B cell (primary cell): ENCODE data around the gene ARHGEF7. TPM values are rescaled to one million over a fixed set of nuclear protein-coding genes. Genes with fewer than 3 reads are reported as not detected.

ENCODE experiments used
- ATAC-seq: fragments of 200-7000 bp; cut with Tn5 transposase; one replicate; pipeline ENCODE4 v1.10.0; 2021; ENCODE audit warnings: low read depth, mild to moderate bottlenecking, moderate number of reproducible peaks, moderate library complexity
- CTCF ChIA-PET: fragments of 350-600 bp; sonication (Branson Sonifier 250); formaldehyde crosslinking; loops from one replicate; lab custom pipeline; 2021; ENCODE audit warnings: antibody characterized with exemption, inconsistent platforms; lab: Charles Lee
- POLR2A ChIA-PET: fragments of 350-600 bp; sonication (Branson Sonifier 250); formaldehyde crosslinking; loops from one replicate; lab custom pipeline; 2021; ENCODE audit warnings: antibody characterized with exemption; lab: Charles Lee
- DNase-seq: peaks from one replicate; pipeline ENCODE4 v3.0.0; 2013
- H2AFZ ChIP-seq: 2 replicates; pipeline ENCODE4 v1.6.1; 2012; ENCODE audit warnings: mild to moderate bottlenecking, low read depth, low read length; ENCODE audit not compliant: insufficient read depth, poor library complexity, severe bottlenecking
- H3K27ac ChIP-seq, 2 donors: 1 replicate in 1 of 2; 2 replicates in 1 of 2; pipeline ENCODE4 v1.5.1; 2012 to 2013; ENCODE audit warnings: low read length in 2 of 2, mild to moderate bottlenecking in 2 of 2, moderate library complexity in 1 of 2
- H3K27me3 ChIP-seq, 4 experiments: fragments of 200-600 bp in 1 of 4; sonication (generic) in 1 of 4; replicated peaks in 1 of 4; 1 replicate in 2 of 4; 2 replicates in 2 of 4; pipeline versions ENCODE4 v1.6.1 to v1.7.0; 2013 to 2016; ENCODE audit warnings: low read length in 3 of 4, mild to moderate bottlenecking in 2 of 4, mixed read lengths in 1 of 4, moderate library complexity in 1 of 4; ENCODE audit not compliant: insufficient read depth in 4 of 4, control insufficient read depth in 3 of 4; ENCODE audit errors: control extremely low read depth in 1 of 4
- H3K36me3 ChIP-seq, 2 experiments: replicated peaks in 1 of 2; 1 replicate in 1 of 2; 2 replicates in 1 of 2; pipeline versions ENCODE4 v1.6.1 to v1.7.1; 2013; ENCODE audit warnings: low read length in 1 of 2; ENCODE audit not compliant: insufficient read depth in 2 of 2, control insufficient read depth in 1 of 2; ENCODE audit errors: control extremely low read depth in 1 of 2, extremely low read depth in 1 of 2
- H3K4me1 ChIP-seq, 2 donors: fragments of 200-600 bp in 1 of 2; sonication (generic) in 1 of 2; 1 replicate in 1 of 2; 2 replicates in 1 of 2; pipeline versions ENCODE4 v1.5.1 to v1.6.1; 2013 to 2017; ENCODE audit warnings: low read length in 2 of 2; ENCODE audit not compliant: control insufficient read depth in 2 of 2, insufficient read depth in 2 of 2
- H3K4me2 ChIP-seq: replicated peaks from 2 replicates; pipeline ENCODE3; 2012; ENCODE audit warnings: mild to moderate bottlenecking, low read depth, low read length; ENCODE audit not compliant: poor library complexity, severe bottlenecking
- H3K4me3 ChIP-seq, 5 experiments: fragments of 200-600 bp in 1 of 5; sonication (generic) in 1 of 5; 1 replicate in 3 of 5; 2 replicates in 2 of 5; pipeline versions ENCODE4 v1.5.1 to v1.7.0; 2011 to 2016; ENCODE audit warnings: low read length in 4 of 5, mild to moderate bottlenecking in 4 of 5, low read depth in 2 of 5, control low read depth in 1 of 5, moderate library complexity in 1 of 5; ENCODE audit not compliant: insufficient read depth in 1 of 5; ENCODE audit errors: control extremely low read depth in 1 of 5, extremely low read depth in 1 of 5
- H3K79me2 ChIP-seq: fragments of 200-600 bp; sonication (generic); one replicate; pipeline ENCODE4 v1.6.0; 2016; ENCODE audit warnings: low read length; ENCODE audit not compliant: control insufficient read depth, insufficient read depth
- H3K9ac ChIP-seq: fragments of 200-600 bp; sonication (generic); 2 replicates; pipeline ENCODE4 v1.6.1; 2017; ENCODE audit warnings: mild to moderate bottlenecking, low read length, moderate library complexity
- H3K9me3 ChIP-seq, 3 donors: one replicate each; pipeline versions ENCODE4 v1.6.1 to v1.7.1; 2013; ENCODE audit warnings: low read length in 2 of 3; ENCODE audit not compliant: control insufficient read depth in 2 of 3, insufficient read depth in 1 of 3; ENCODE audit errors: control extremely low read depth in 1 of 3
- H4K20me1 ChIP-seq: 2 replicates; pipeline ENCODE4 v1.6.0; 2012; ENCODE audit warnings: mild to moderate bottlenecking, low read length; ENCODE audit not compliant: insufficient read depth, control insufficient read depth, poor library complexity, severe bottlenecking
- H3K27ac Mint-ChIP-seq: one replicate; pipeline ENCODE4 v1.8.0; 2021; ENCODE audit warnings: mixed read lengths
- H3K27me3 Mint-ChIP-seq: one replicate; pipeline ENCODE4 v1.8.0; 2021; ENCODE audit warnings: mixed read lengths
- H3K4me1 Mint-ChIP-seq: one replicate; pipeline ENCODE4 v1.8.0; 2021; ENCODE audit warnings: mixed read lengths
- H3K4me3 Mint-ChIP-seq: one replicate; pipeline ENCODE4 v1.8.0; 2021; ENCODE audit warnings: mixed read lengths
- H3K9me3 Mint-ChIP-seq: one replicate; pipeline ENCODE4 v1.8.0; 2022; ENCODE audit warnings: mixed read lengths; ENCODE audit not compliant: insufficient read depth
- EZH2 ChIP-seq: IDR thresholded peaks from 2 replicates; pipeline ENCODE4 v1.6.1; 2012; ENCODE audit warnings: borderline replicate concordance, low read depth, mild to moderate bottlenecking, moderate library complexity, low read length; ENCODE audit not compliant: insufficient read depth, poor library complexity, severe bottlenecking
- WGBS: methylation state at CpG from one replicate; pipeline ENCODE4 v1.1.5; 2013; ENCODE audit warnings: missing lambda C conversion rate; ENCODE audit not compliant: insufficient coverage; 5-methylcytosine and 5-hydroxymethylcytosine counted together
- intact Hi-C: fragments of 100-400 bp; cut with micrococcal nuclease; formaldehyde crosslinking; loops from one replicate; pipeline ENCODE4 v1.10.0; 2022
- polyA plus RNA-seq: library from polyadenylated mRNA; depleted of rRNA; stranded (reverse); fragments of >200 nt; gene quantifications from 2 replicates; pipeline ENCODE4 v1.2.3, GENCODE V29; 2012
- total RNA-seq, 2 donors: library from RNA; stranded (reverse); fragments of 120-200 nt in 1 of 2; gene quantifications; 1 replicate in 1 of 2; 2 replicates in 1 of 2; pipeline versions ENCODE4 v1.2.3 to v1.2.4, GENCODE V29; 2013 to 2022
- TF ChIP-seq, protein P1 (sequence below): fragments of 200-600 bp; IDR thresholded peaks from one replicate; pipeline ENCODE4 v1.8.0; 2022; ENCODE audit warnings: antibody characterized with exemption, mild to moderate bottlenecking

The ARHGEF7 gene
- total and polyA plus RNA-seq, 2 donors (not counting 1 experiment from before 2014, with no cell fraction given) = 62.3 to 125 TPM

DNA sequence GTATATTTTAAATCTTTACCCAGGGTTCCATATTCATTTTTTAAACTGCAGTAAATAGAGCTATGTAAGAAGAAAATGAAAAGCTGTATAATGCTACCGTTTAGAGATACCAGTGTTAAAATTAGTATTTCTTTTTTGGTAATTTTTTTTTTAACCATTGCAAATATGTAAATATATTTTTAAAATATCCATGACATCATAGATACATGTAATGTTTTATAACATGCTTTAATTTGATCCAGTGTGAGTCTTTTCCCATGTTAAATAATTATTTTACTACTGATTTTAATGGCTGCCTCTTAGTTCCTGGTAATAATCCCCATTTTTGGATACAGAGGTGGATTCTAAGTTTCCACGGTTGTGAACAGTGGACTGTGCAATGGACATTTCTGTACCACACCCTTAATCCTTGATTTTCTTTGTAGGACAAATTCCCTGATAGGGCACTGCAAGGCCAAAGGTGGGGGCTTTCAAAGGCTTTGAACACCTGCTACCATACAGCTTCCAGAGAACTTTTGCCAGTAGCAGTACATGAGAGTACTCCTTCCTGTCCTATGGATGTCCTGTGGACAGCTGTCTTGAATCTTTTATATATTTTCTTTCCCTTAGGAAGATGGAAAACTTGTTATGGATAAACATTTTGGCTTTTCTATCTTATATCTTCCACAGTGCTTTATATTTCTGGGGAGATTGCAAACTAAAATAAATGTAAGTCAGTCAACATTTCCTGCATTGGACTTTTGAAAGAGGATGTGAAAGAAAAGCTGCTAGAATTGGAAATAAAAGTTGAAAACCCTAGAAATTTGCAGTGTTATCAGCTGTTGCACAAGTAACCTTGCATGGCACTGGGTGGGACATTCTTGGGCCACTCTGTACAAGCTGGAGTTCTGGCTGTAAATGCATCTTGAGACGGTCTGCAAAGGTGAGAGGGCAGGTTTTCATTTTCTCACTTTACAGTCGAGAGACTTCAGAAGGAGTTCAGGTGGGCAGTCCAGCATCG, 46.8 kb downstream of the ARHGEF7 start:
- no peaks in the 10 kb centered on the region for H3K27me3 Mint-ChIP-seq
- Histone ChIP-seq H3K4me2 (peak overlapping the region; percentile 52), H3K79me2 (peaks cover 98% of the 10 kb centered on the region), H3K27me3 (no peaks in the 10 kb centered on the region), H4K20me1 (peaks cover 59% of the 10 kb centered on the region), H2AFZ (no peak overlapping the region), H3K4me1 (peaks cover 42 to 50% of the 10 kb centered on the region in 2 donors), H3K36me3 (peaks cover 0 to 27% of the 10 kb centered on the region in 2 experiments), H3K4me3 (peak overlapping the region in 1 of 5 experiments; percentile 23), H3K27ac (peak overlapping the region in 1 of 2 donors; percentile 8), H3K9me3 (no peaks in the 10 kb centered on the region), H3K9ac (peak overlapping the region; percentile 26)
- peak overlapping the region; percentile 62 for H3K4me3 Mint-ChIP-seq
- 80% methylated on average over 1 of the region's 5 CpGs for WGBS
- no peak for DNase-seq
- H3K27ac Mint-ChIP-seq = peak overlapping the region; percentile 65
- intact Hi-C loops = loop anchor here (2.0 to 5.0 kb wide), 3 partner anchors 15 to 35 kb away; no protein-coding TSS in a partner anchor
- no peaks in the 10 kb centered on the region for H3K9me3 Mint-ChIP-seq
- ATAC-seq = no peak
- no peak for TF ChIP-seq EZH2
- TF ChIP-seq, protein P1, sequence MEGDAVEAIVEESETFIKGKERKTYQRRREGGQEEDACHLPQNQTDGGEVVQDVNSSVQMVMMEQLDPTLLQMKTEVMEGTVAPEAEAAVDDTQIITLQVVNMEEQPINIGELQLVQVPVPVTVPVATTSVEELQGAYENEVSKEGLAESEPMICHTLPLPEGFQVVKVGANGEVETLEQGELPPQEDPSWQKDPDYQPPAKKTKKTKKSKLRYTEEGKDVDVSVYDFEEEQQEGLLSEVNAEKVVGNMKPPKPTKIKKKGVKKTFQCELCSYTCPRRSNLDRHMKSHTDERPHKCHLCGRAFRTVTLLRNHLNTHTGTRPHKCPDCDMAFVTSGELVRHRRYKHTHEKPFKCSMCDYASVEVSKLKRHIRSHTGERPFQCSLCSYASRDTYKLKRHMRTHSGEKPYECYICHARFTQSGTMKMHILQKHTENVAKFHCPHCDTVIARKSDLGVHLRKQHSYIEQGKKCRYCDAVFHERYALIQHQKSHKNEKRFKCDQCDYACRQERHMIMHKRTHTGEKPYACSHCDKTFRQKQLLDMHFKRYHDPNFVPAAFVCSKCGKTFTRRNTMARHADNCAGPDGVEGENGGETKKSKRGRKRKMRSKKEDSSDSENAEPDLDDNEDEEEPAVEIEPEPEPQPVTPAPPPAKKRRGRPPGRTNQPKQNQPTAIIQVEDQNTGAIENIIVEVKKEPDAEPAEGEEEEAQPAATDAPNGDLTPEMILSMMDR = no peak
- peaks cover 67% of the 10 kb centered on the region for H3K4me1 Mint-ChIP-seq
- POLR2A ChIA-PET = no interaction called here
- CTCF ChIA-PET = interaction anchor here (0.7 to 2.7 kb wide), 6 partner anchors 17 to 94 kb away, joined by 3 to 11 read pairs (median 6); no protein-coding TSS in a partner anchor
